DMS114 treated with DMSO at 0.1 percent for 48 hours (cell line): ENCODE measurements around the gene LPGAT1.
A peak's percentile ranks its signal among the peaks of the same experiment; 100 is the strongest.
"Not testable (repeated sequence)": the region's sequence is repeated elsewhere in the genome, so short reads cannot be mapped to it uniquely, and the experiment has no call there.

Experiments
- DNase-seq: peaks from one replicate; lab custom pipeline; 2025; ENCODE audit not compliant: unreplicated experiment; lab: John Stamatoyannopoulos, UW

LPGAT1 gene

GRCh38 chr1:211830328-211831142 lies at the start of gene LPGAT1:
LPGAT1 (minus strand) TSS chr1:211830763; CDS start chr1:211829296, 1,467 bp downstream.
- DNase-seq, result peak; percentile 30

GRCh38 chr1:211879475-211879874 lies 48.9 kb upstream of the LPGAT1 start:
- DNase-seq, result no peak

- DNase-seq, result no peak
Observed at GRCh38 chr1:211876851-211877590, 46.5 kb upstream of the LPGAT1 start.

GRCh38 chr1:211875541-211875940 lies 45.0 kb upstream of the LPGAT1 start:
- DNase-seq, result no peak

GRCh38 chr1:211874521-211875347 lies 44.2 kb upstream of the LPGAT1 start:
- no peak for DNase-seq

GRCh38 chr1:211873731-211874130 lies 43.2 kb upstream of the LPGAT1 start:
- DNase-seq, result not testable (repeated sequence)

GRCh38 chr1:211870156-211870555 lies 39.6 kb upstream of the LPGAT1 start:
- no peak for DNase-seq

- no peak for DNase-seq
Observed at GRCh38 chr1:211865180-211865579, 34.6 kb upstream of the LPGAT1 start.

GRCh38 chr1:211859405-211859804 lies 28.8 kb upstream of the LPGAT1 start:
- DNase-seq, result no peak

GRCh38 chr1:211851174-211851573 lies 20.6 kb upstream of the LPGAT1 start:
- DNase-seq, result no peak

- DNase-seq, result no peak
Observed at GRCh38 chr1:211843507-211844298, 13.1 kb upstream of the LPGAT1 start.

GRCh38 chr1:211843018-211843417 lies 12.5 kb upstream of the LPGAT1 start:
- no peak for DNase-seq

GRCh38 chr1:211842518-211842917 lies 12.0 kb upstream of the LPGAT1 start:
- DNase-seq, result no peak

- DNase-seq, result no peak
Observed at GRCh38 chr1:211839106-211839505, 8.5 kb upstream of the LPGAT1 start.

- no peak for DNase-seq
Observed at GRCh38 chr1:211833174-211833820, 2.7 kb upstream of the LPGAT1 start.

- DNase-seq, result no peak
Observed at GRCh38 chr1:211832661-211833060, 2.1 kb upstream of the LPGAT1 start.

- DNase-seq, result no peak
Observed at GRCh38 chr1:211831558-211832323, 1.2 kb upstream of the LPGAT1 start.

GRCh38 chr1:211830055-211830327 lies 572 bp downstream of the LPGAT1 start:
- no peak for DNase-seq

GRCh38 chr1:211829343-211830054 lies 1.1 kb downstream of the LPGAT1 start:
- DNase-seq, result no peak
